SK-N-SH treated with all-trans-retinoic acid at 6 μM for 48 hours (cell line): ENCODE data around the gene KIAA0319L.

Experiments used
- BACH2 ChIP-seq: fragments of 250-450 bp; sonication (Bioruptor Pico); IDR thresholded peaks from 2 replicates; pipeline ENCODE4 v1.9.0; 2021; ENCODE audit warnings: mild to moderate bottlenecking, borderline replicate concordance
- PATZ1 ChIP-seq: fragments of 250-450 bp; sonication (Bioruptor Pico); IDR thresholded peaks from 2 replicates; pipeline ENCODE4 v1.8.0; 2020; ENCODE audit warnings: mild to moderate bottlenecking, moderate library complexity, borderline replicate concordance
- RARB ChIP-seq: fragments of 250-450 bp; sonication (Bioruptor Pico); IDR thresholded peaks from 2 replicates; pipeline ENCODE4 v1.8.0; 2021; ENCODE audit warnings: mild to moderate bottlenecking, moderate library complexity

DNA sequence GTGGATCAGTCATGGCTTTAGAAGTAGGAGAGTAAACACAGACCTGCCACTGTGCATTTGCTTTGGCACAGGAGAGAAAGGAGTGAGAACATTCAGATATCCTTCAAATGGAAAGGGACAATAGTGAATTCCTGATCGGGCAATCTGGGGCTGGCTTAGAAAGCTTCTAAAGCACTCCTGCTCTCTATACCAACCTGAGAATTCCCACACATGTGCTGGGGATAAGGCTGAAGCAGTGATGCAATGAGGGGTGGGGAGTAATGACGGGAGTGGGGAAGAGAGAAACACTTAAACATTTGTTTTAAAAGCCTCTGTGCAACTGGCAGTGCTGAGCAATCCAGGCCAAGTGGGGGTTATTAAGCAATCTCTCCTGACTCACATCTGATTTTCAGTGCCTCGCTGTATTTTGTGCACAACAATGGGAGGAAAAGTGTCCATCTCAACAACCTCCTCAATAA lies 108.8 kb downstream of the KIAA0319L start:
- TF ChIP-seq BACH2 (CRISPR knock-in tag) (no peak), PATZ1 (CRISPR knock-in tag) (no peak), RARB (no peak)
